H1 (cell line): ENCODE data around the gene GRB14. TPM values are rescaled to one million over a fixed set of nuclear protein-coding genes. Genes with fewer than 3 reads are reported as not detected.

Experiments used
- CTCF ChIA-PET: fragments of 300-600 bp; sonication (Branson Sonifier 250); formaldehyde crosslinking; loops from one replicate; lab custom pipeline; 2021; ENCODE audit not compliant: partially characterized antibody; lab: Charles Lee
- POLR2A ChIA-PET: fragments of 300-600 bp; sonication (Branson Sonifier 250); formaldehyde crosslinking; loops from one replicate; lab custom pipeline; 2021; ENCODE audit warnings: inconsistent platforms; ENCODE audit not compliant: partially characterized antibody; lab: Charles Lee
- DNase-seq, 2 experiments: peaks; one replicate each; pipeline versions ENCODE4 v3.0.0 to v3.0.0-alpha.2; 2010 to 2022; ENCODE audit warnings: low spot score in 2 of 2, low read depth in 1 of 2, mixed read lengths in 1 of 2
- FAIRE-seq: peaks from 2 replicates; lab custom pipeline; 2011; peaks lifted over from hg19 to GRCh38; lab: Jason Lieb, UNC
- H2AFZ ChIP-seq: 2 replicates; pipeline ENCODE4 v1.8.1; 2012; ENCODE audit warnings: low read length, inconsistent platforms
- H2AK5ac ChIP-seq: 2 replicates; pipeline ENCODE4 v1.6.1; 2013; ENCODE audit warnings: low read depth, low read length
- H2BK120ac ChIP-seq: replicated peaks from 2 replicates; pipeline ENCODE3; 2013; ENCODE audit warnings: low read depth, low read length, inconsistent platforms
- H2BK12ac ChIP-seq: 2 replicates; pipeline ENCODE4 v1.6.1; 2013; ENCODE audit warnings: low read depth, low read length
- H2BK15ac ChIP-seq: 2 replicates; pipeline ENCODE4 v1.6.1; 2013; ENCODE audit warnings: low read length
- H2BK20ac ChIP-seq: 2 replicates; pipeline ENCODE4 v1.6.1; 2013; ENCODE audit warnings: low read length
- H2BK5ac ChIP-seq: 2 replicates; pipeline ENCODE4 v1.6.1; 2013; ENCODE audit warnings: low read depth, low read length
- H3K14ac ChIP-seq: 2 replicates; pipeline ENCODE4 v1.6.1; 2013; ENCODE audit warnings: inconsistent platforms; ENCODE audit not compliant: insufficient read length
- H3K18ac ChIP-seq: 2 replicates; pipeline ENCODE4 v1.6.1; 2013; ENCODE audit warnings: low read length; ENCODE audit errors: extremely low read depth
- H3K23ac ChIP-seq: 2 replicates; pipeline ENCODE4 v1.6.1; 2013; ENCODE audit warnings: inconsistent platforms; ENCODE audit not compliant: insufficient read length
- H3K23me2 ChIP-seq: 2 replicates; pipeline ENCODE4 v1.6.1; 2013; ENCODE audit warnings: low read depth, low read length
- H3K27ac ChIP-seq: 2 replicates; pipeline ENCODE4 v1.6.1; 2011; ENCODE audit warnings: low read depth, low read length, inconsistent platforms
- H3K27me3 ChIP-seq, 4 experiments: replicated peaks in 1 of 4; 1 replicate in 1 of 4; 2 replicates in 3 of 4; pipeline versions ENCODE4 v1.6.1 to v1.8.1; 2011 to 2013; ENCODE audit warnings: low read length in 3 of 4, mild to moderate bottlenecking in 3 of 4, inconsistent platforms in 2 of 4, mixed read lengths in 2 of 4, moderate library complexity in 1 of 4; ENCODE audit not compliant: control insufficient read depth in 3 of 4, insufficient read depth in 3 of 4; ENCODE audit errors: extremely low read depth in 1 of 4
- H3K36me3 ChIP-seq, 4 experiments: 2 replicates each; pipeline versions ENCODE4 v1.6.1 to v1.8.1; 2011 to 2013; ENCODE audit warnings: mild to moderate bottlenecking in 4 of 4, low read length in 3 of 4, moderate library complexity in 2 of 4, control low read depth in 1 of 4, inconsistent platforms in 1 of 4; ENCODE audit not compliant: insufficient read depth in 4 of 4, control insufficient read depth in 2 of 4
- H3K4ac ChIP-seq: replicated peaks from 2 replicates; pipeline ENCODE3; 2013; ENCODE audit warnings: low read length, low read depth, mixed read lengths, inconsistent platforms; ENCODE audit not compliant: insufficient read length
- H3K4me1 ChIP-seq, 4 experiments: replicated peaks in 1 of 4; 1 replicate in 1 of 4; 2 replicates in 3 of 4; pipeline versions ENCODE4 v1.6.1 to v1.8.1; 2011 to 2013; ENCODE audit warnings: low read length in 3 of 4, inconsistent platforms in 2 of 4, mixed read lengths in 1 of 4; ENCODE audit not compliant: insufficient read depth in 4 of 4, control insufficient read depth in 3 of 4
- H3K4me2 ChIP-seq, 2 experiments: 2 replicates each; pipeline versions ENCODE4 v1.6.1 to v1.8.1; 2011 to 2013; ENCODE audit warnings: low read depth in 2 of 2, low read length in 2 of 2, control low read depth in 1 of 2, inconsistent platforms in 1 of 2, mild to moderate bottlenecking in 1 of 2; ENCODE audit not compliant: insufficient read depth in 1 of 2
- H3K4me3 ChIP-seq, 4 experiments: fragments of 200-600, 300-600 bp in 1 of 4; sonication (generic), shearing (Covaris generic), sonication (Bioruptor Twin) in 1 of 4; 2 replicates each; pipeline versions ENCODE4 v1.5.1 to v1.8.1; 2011 to 2016; ENCODE audit warnings: low read length in 4 of 4, low read depth in 3 of 4, control low read depth in 2 of 4, inconsistent platforms in 2 of 4, mild to moderate bottlenecking in 2 of 4, mixed read lengths in 1 of 4, moderate library complexity in 1 of 4; ENCODE audit not compliant: insufficient read depth in 2 of 4; ENCODE audit errors: extremely low read depth in 1 of 4
- H3K56ac ChIP-seq: replicated peaks from 2 replicates; pipeline ENCODE3; 2013; ENCODE audit warnings: low read depth, mild to moderate bottlenecking, mixed read lengths, low read length, inconsistent platforms; ENCODE audit not compliant: insufficient read length
- H3K79me1 ChIP-seq: 2 replicates; pipeline ENCODE4 v1.6.1; 2013; ENCODE audit warnings: low read depth, low read length, control low read depth
- H3K79me2 ChIP-seq, 2 experiments: 2 replicates each; pipeline versions ENCODE4 v1.6.1 to v1.8.1; 2012 to 2013; ENCODE audit warnings: low read length in 2 of 2, mild to moderate bottlenecking in 2 of 2, inconsistent platforms in 1 of 2; ENCODE audit not compliant: insufficient read depth in 2 of 2, control insufficient read depth in 1 of 2
- H3K9ac ChIP-seq, 4 experiments: replicated peaks in 1 of 4; 1 replicate in 1 of 4; 2 replicates in 3 of 4; pipeline versions ENCODE4 v1.6.1 to v1.8.1; 2011 to 2013; ENCODE audit warnings: low read depth in 3 of 4, low read length in 3 of 4, control low read depth in 2 of 4, mild to moderate bottlenecking in 2 of 4, moderate library complexity in 2 of 4, inconsistent platforms in 1 of 4; ENCODE audit errors: extremely low read depth in 1 of 4
- H3K9me3 ChIP-seq, 2 experiments: 2 replicates each; pipeline versions ENCODE4 v1.6.1 to v1.8.1; 2012 to 2013; ENCODE audit warnings: mild to moderate bottlenecking in 2 of 2, moderate library complexity in 2 of 2, control low read depth in 1 of 2, inconsistent platforms in 1 of 2, low read depth in 1 of 2, low read length in 1 of 2, mixed read lengths in 1 of 2; ENCODE audit not compliant: insufficient read depth in 2 of 2
- H4K20me1 ChIP-seq, 2 experiments: replicated peaks in 1 of 2; 2 replicates each; pipeline versions ENCODE3 to v1.8.1; 2011 to 2013; ENCODE audit warnings: inconsistent platforms in 2 of 2, low read length in 2 of 2, mild to moderate bottlenecking in 1 of 2; ENCODE audit not compliant: insufficient read depth in 2 of 2, control insufficient read depth in 1 of 2
- H4K5ac ChIP-seq: 2 replicates; pipeline ENCODE4 v1.6.1; 2013; ENCODE audit warnings: low read length, low read depth, mixed read lengths, inconsistent platforms; ENCODE audit not compliant: insufficient read length
- H4K8ac ChIP-seq: 2 replicates; pipeline ENCODE4 v1.8.0; 2013; ENCODE audit warnings: mild to moderate bottlenecking, moderate library complexity, low read length, inconsistent platforms; ENCODE audit not compliant: insufficient read depth; ENCODE audit errors: extremely low read depth
- H4K91ac ChIP-seq: replicated peaks from 2 replicates; pipeline ENCODE3; 2013; ENCODE audit warnings: low read length, mixed read lengths, inconsistent platforms; ENCODE audit not compliant: insufficient read length
- CTCF ChIP-seq, 3 experiments: IDR thresholded peaks; 1 replicate in 2 of 3; 2 replicates in 1 of 3; pipeline versions ENCODE4 v1.5.1 to v1.6.1; 2011; ENCODE audit warnings: low read length in 3 of 3, mild to moderate bottlenecking in 3 of 3, inconsistent platforms in 2 of 3, low read depth in 1 of 3, moderate library complexity in 1 of 3; ENCODE audit not compliant: insufficient read depth in 1 of 3; ENCODE audit errors: control extremely low read depth in 1 of 3
- KDM1A ChIP-seq: fragments of 200-600, 300-600 bp; sonication (generic); IDR thresholded peaks from 2 replicates; pipeline ENCODE4 v1.7.1; 2016; ENCODE audit warnings: mild to moderate bottlenecking, low read length, borderline replicate concordance
- WGBS, 2 experiments: shearing (Covaris generic) in 1 of 2; methylation state at CpG; one replicate each; pipeline versions ENCODE4 v1.1.6 to v1.1.7; 2013 to 2015; ENCODE audit warnings: low lambda C conversion rate in 2 of 2, mixed read lengths in 2 of 2, inconsistent platforms in 1 of 2, low coverage in 1 of 2, missing lambda C conversion rate in 1 of 2; ENCODE audit not compliant: insufficient replicate concordance in 2 of 2, insufficient coverage in 1 of 2, insufficient read length in 1 of 2; ENCODE audit errors: extremely low coverage in 1 of 2, missing lambda C conversion rate in 1 of 2; 5-methylcytosine and 5-hydroxymethylcytosine counted together
- polyA plus RNA-seq, 7 experiments: library from polyadenylated mRNA; depleted of rRNA in 3 of 7; stranded (reverse) in 5 of 7; unstranded in 2 of 7; fragments of >200 nt in 5 of 7; fragments of 200-250 nt in 2 of 7; gene quantifications; 1 replicate in 5 of 7; 2 replicates in 1 of 7; 4 replicates in 1 of 7; pipeline versions ENCODE4 v1.2.1 to v1.2.3, GENCODE V29; 2011 to 2013; ENCODE audit warnings: missing spikeins in 2 of 7, mixed read lengths in 2 of 7
- total RNA-seq: library from RNA; stranded (reverse); fragmentation: NEBNext Ultra II Directional; extraction: Animal tissue kit (Norgen Biotek cat#: 25700); gene quantifications from 2 replicates; pipeline ENCODE4 v1.2.1, GENCODE V29; 2021

GRB14 gene
- total and polyA plus RNA-seq, 2 of the 8 experiments (the other 6 are each of a cell fraction or from before 2014, with no cell fraction given), result 2.5 to 11.6 TPM

- POLR2A ChIA-PET, result no interaction called here
- H3K27ac ChIP-seq, result no peak overlapping the region
- no peak overlapping the region for H3K4me2 ChIP-seq
- H4K91ac ChIP-seq, result no peak overlapping the region
- H3K14ac ChIP-seq, result no peak overlapping the region
- H2BK15ac ChIP-seq, result no peak overlapping the region
- H3K4ac ChIP-seq, result no peak overlapping the region
- no peaks in the 10 kb centered on the region for H3K9me3 ChIP-seq
- H4K5ac ChIP-seq, result no peak overlapping the region
- no peak overlapping the region for H3K23ac ChIP-seq
- H4K20me1 ChIP-seq, result no peaks in the 10 kb centered on the region
- no peak overlapping the region for H2AK5ac ChIP-seq
- CTCF ChIA-PET, result interaction anchor here (0.6 to 1.6 kb wide), 14 partner anchors 7 to 1326 kb away, joined by 3 to 7 read pairs (median 3); no protein-coding TSS in a partner anchor
- no peaks in the 10 kb centered on the region for H3K23me2 ChIP-seq
- H3K27me3 ChIP-seq, result no peaks in the 10 kb centered on the region
- H2BK120ac ChIP-seq, result no peak overlapping the region
- H2AFZ ChIP-seq, result no peak overlapping the region
- H3K18ac ChIP-seq, result no peak overlapping the region
- no peaks in the 10 kb centered on the region for H3K4me1 ChIP-seq
- no peak overlapping the region for H3K4me3 ChIP-seq
- no peak overlapping the region for H2BK20ac ChIP-seq
- H3K9ac ChIP-seq, result no peak overlapping the region
- H4K8ac ChIP-seq, result no peak overlapping the region
- FAIRE-seq (peak; percentile 88), DNase-seq (no peak)
- H3K56ac ChIP-seq, result no peak overlapping the region
- H2BK12ac ChIP-seq, result no peak overlapping the region
- no peaks in the 10 kb centered on the region for H3K79me1 ChIP-seq
- no peaks in the 10 kb centered on the region for H3K36me3 ChIP-seq
- 20% methylated on average over 2 of the region's 2 CpGs; no CpG with 5 or more reads in 1 of the 2 experiments for WGBS, 2 experiments
- no peaks in the 10 kb centered on the region for H3K79me2 ChIP-seq
- H2BK5ac ChIP-seq, result no peak overlapping the region
- TF ChIP-seq KDM1A, result no peak
- peak in 2 of 3 experiments; percentile 51 to 61; a peak in 3 of 4 replicates for TF ChIP-seq CTCF (IDR thresholded peaks at IDR 0.05; ENCODE audit: control extremely low read depth in 1 of 3, insufficient read depth in 1 of 3, low read depth in 1 of 3, low read length in 3 of 3)
Measured at GRCh38 chr2:164479460-164479859, 141.8 kb downstream of the GRB14 start.
